HEK293 (cell line): ENCODE results near the gene CNP.
A peak's percentile ranks its signal among the peaks of the same experiment; 100 is the strongest.

Experiments
- CTCF ChIA-PET: fragments of 350-600 bp; formaldehyde crosslinking; extraction: SDS; loops from one replicate; lab custom pipeline; 2021; ENCODE audit warnings: antibody characterized with exemption; lab: Yijun Ruan, JAX
- POLR2A ChIA-PET: fragments of 300-600 bp; formaldehyde crosslinking; extraction: SDS; loops from one replicate; lab custom pipeline; 2020; ENCODE audit warnings: antibody characterized with exemption, inconsistent platforms; lab: Yijun Ruan, JAX
- H3K27ac ChIP-seq: fragments of 200-500 bp; sonication (Bioruptor generic); 2 replicates; pipeline ENCODE4 v1.5.1; 2014; ENCODE audit warnings: low read depth, low read length, control low read depth, inconsistent platforms; ENCODE audit errors: extremely low read depth
- H3K36me3 ChIP-seq, 2 experiments: fragments of 200-500 bp in 1 of 2; sonication (Bioruptor generic) in 1 of 2; 1 replicate in 1 of 2; 2 replicates in 1 of 2; pipeline ENCODE4 v1.5.1; 2014 to 2017; ENCODE audit warnings: inconsistent platforms in 2 of 2, low read length in 2 of 2; ENCODE audit not compliant: control insufficient read depth in 2 of 2, insufficient read depth in 1 of 2
- H3K4me1 ChIP-seq: fragments of 200-500 bp; sonication (Bioruptor generic); 2 replicates; pipeline ENCODE4 v1.5.1; 2014; ENCODE audit warnings: mild to moderate bottlenecking, low read length, inconsistent platforms; ENCODE audit not compliant: control insufficient read depth, insufficient read depth
- H3K4me3 ChIP-seq: 2 replicates; pipeline ENCODE4 v1.5.1; 2011; ENCODE audit warnings: low read depth, mild to moderate bottlenecking, control low read depth, low read length, moderate library complexity
- H3K9me3 ChIP-seq: fragments of 200-500 bp; sonication (Bioruptor generic); 2 replicates; pipeline ENCODE4 v1.5.1; 2014; ENCODE audit warnings: low read depth, low read length, inconsistent platforms; ENCODE audit not compliant: control insufficient read depth, insufficient read depth
- HOXA7 ChIP-seq: sonication (generic); formaldehyde crosslinking; IDR thresholded peaks from 2 replicates; pipeline ENCODE4 v1.8.1; 2022; ENCODE audit warnings: missing genetic modification reagents, borderline replicate concordance
- MEIS1 ChIP-seq: sonication (generic); formaldehyde crosslinking; IDR thresholded peaks from 2 replicates; pipeline ENCODE4 v1.8.1; 2022; ENCODE audit warnings: missing genetic modification reagents, mild to moderate bottlenecking, borderline replicate concordance
- MYNN ChIP-seq: fragments of 450-650 bp; formaldehyde crosslinking; IDR thresholded peaks from 2 replicates; pipeline ENCODE4 v1.5.1; 2016; ENCODE audit warnings: missing biosample characterization, missing genetic modification characterization, borderline replicate concordance
- SALL2 ChIP-seq: fragments of 450-650 bp; formaldehyde crosslinking; IDR thresholded peaks from 2 replicates; pipeline ENCODE4 v1.5.0; 2017; ENCODE audit warnings: missing biosample characterization, mild to moderate bottlenecking, missing genetic modification characterization, borderline replicate concordance
- ZBTB1 ChIP-seq: fragments of 450-650 bp; formaldehyde crosslinking; IDR thresholded peaks from 2 replicates; pipeline ENCODE4 v1.5.1; 2016; ENCODE audit warnings: missing biosample characterization, missing genetic modification characterization
- ZEB2 ChIP-seq: fragments of 450-650 bp; formaldehyde crosslinking; IDR thresholded peaks from 2 replicates; pipeline ENCODE4 v1.5.1; 2016; ENCODE audit warnings: missing biosample characterization, missing genetic modification characterization
- ZFHX2 ChIP-seq: fragments of 450-650 bp; formaldehyde crosslinking; conservative IDR thresholded peaks from 2 replicates; pipeline ENCODE4 v1.5.1; 2016; ENCODE audit warnings: missing biosample characterization, missing genetic modification characterization
- ZNF112 ChIP-seq: fragments of 450-650 bp; formaldehyde crosslinking; IDR thresholded peaks from 2 replicates; pipeline ENCODE4 v1.5.0; 2017; ENCODE audit warnings: missing biosample characterization, missing genetic modification characterization
- ZNF155 ChIP-seq: fragments of 450-650 bp; formaldehyde crosslinking; IDR thresholded peaks from 2 replicates; pipeline ENCODE4 v1.5.1; 2016; ENCODE audit warnings: missing biosample characterization, missing genetic modification characterization
- ZNF2 ChIP-seq: fragments of 450-650 bp; formaldehyde crosslinking; IDR thresholded peaks from 2 replicates; pipeline ENCODE4 v1.5.1; 2016; ENCODE audit warnings: missing biosample characterization, missing genetic modification characterization
- ZNF202 ChIP-seq: fragments of 450-650 bp; formaldehyde crosslinking; IDR thresholded peaks from 2 replicates; pipeline ENCODE4 v1.5.1; 2016; ENCODE audit warnings: missing biosample characterization, missing genetic modification characterization, borderline replicate concordance
- ZNF248 ChIP-seq: fragments of 450-650 bp; formaldehyde crosslinking; IDR thresholded peaks from 2 replicates; pipeline ENCODE4 v1.5.1; 2017; ENCODE audit warnings: missing biosample characterization, missing genetic modification characterization
- ZNF404 ChIP-seq: fragments of 450-650 bp; formaldehyde crosslinking; IDR thresholded peaks from 2 replicates; pipeline ENCODE4 v1.5.1; 2017; ENCODE audit warnings: missing biosample characterization, missing genetic modification characterization
- ZNF501 ChIP-seq: fragments of 450-650 bp; formaldehyde crosslinking; IDR thresholded peaks from 2 replicates; pipeline ENCODE4 v1.5.1; 2016; ENCODE audit warnings: missing biosample characterization, missing genetic modification characterization
- ZNF555 ChIP-seq: fragments of 450-650 bp; formaldehyde crosslinking; conservative IDR thresholded peaks from 2 replicates; pipeline ENCODE4 v1.5.1; 2017; ENCODE audit warnings: missing biosample characterization, mild to moderate bottlenecking, missing genetic modification characterization, inconsistent platforms
- ZNF560 ChIP-seq: fragments of 450-650 bp; formaldehyde crosslinking; IDR thresholded peaks from 2 replicates; pipeline ENCODE4 v1.5.1; 2017; ENCODE audit warnings: missing biosample characterization, missing genetic modification characterization, borderline replicate concordance
- ZNF626 ChIP-seq: fragments of 450-650 bp; sonication (Bioruptor Pico); formaldehyde crosslinking; IDR thresholded peaks from 2 replicates; pipeline ENCODE4 v1.5.1; 2018; ENCODE audit warnings: missing biosample characterization, missing genetic modification characterization, inconsistent platforms
- ZNF654 ChIP-seq: fragments of 450-650 bp; formaldehyde crosslinking; IDR thresholded peaks from 2 replicates; pipeline ENCODE4 v1.5.1; 2016; ENCODE audit warnings: low read depth, missing biosample characterization, missing genetic modification characterization
- ZNF776 ChIP-seq: fragments of 450-650 bp; formaldehyde crosslinking; IDR thresholded peaks from 2 replicates; pipeline ENCODE4 v1.5.0; 2017; ENCODE audit warnings: missing biosample characterization, missing genetic modification characterization, borderline replicate concordance
- ZSCAN16 ChIP-seq: fragments of 450-650 bp; formaldehyde crosslinking; IDR thresholded peaks from 2 replicates; pipeline ENCODE4 v1.5.1; 2016; ENCODE audit warnings: missing biosample characterization, missing genetic modification characterization
- TF ChIP-seq, protein P1 (sequence below): fragments of 450-650 bp; formaldehyde crosslinking; IDR thresholded peaks from 2 replicates; pipeline ENCODE4 v1.5.1; 2017; ENCODE audit warnings: missing biosample characterization, missing genetic modification characterization
- TF ChIP-seq, protein P2 (sequence below): fragments of 450-650 bp; formaldehyde crosslinking; IDR thresholded peaks from 2 replicates; pipeline ENCODE4 v1.5.1; 2016; ENCODE audit warnings: missing biosample characterization, missing genetic modification characterization, borderline replicate concordance
- TF ChIP-seq, protein P3 (sequence below): fragments of 450-650 bp; formaldehyde crosslinking; IDR thresholded peaks from 2 replicates; pipeline ENCODE4 v1.5.1; 2017; ENCODE audit warnings: missing biosample characterization, missing genetic modification characterization

CNP gene

DNA sequence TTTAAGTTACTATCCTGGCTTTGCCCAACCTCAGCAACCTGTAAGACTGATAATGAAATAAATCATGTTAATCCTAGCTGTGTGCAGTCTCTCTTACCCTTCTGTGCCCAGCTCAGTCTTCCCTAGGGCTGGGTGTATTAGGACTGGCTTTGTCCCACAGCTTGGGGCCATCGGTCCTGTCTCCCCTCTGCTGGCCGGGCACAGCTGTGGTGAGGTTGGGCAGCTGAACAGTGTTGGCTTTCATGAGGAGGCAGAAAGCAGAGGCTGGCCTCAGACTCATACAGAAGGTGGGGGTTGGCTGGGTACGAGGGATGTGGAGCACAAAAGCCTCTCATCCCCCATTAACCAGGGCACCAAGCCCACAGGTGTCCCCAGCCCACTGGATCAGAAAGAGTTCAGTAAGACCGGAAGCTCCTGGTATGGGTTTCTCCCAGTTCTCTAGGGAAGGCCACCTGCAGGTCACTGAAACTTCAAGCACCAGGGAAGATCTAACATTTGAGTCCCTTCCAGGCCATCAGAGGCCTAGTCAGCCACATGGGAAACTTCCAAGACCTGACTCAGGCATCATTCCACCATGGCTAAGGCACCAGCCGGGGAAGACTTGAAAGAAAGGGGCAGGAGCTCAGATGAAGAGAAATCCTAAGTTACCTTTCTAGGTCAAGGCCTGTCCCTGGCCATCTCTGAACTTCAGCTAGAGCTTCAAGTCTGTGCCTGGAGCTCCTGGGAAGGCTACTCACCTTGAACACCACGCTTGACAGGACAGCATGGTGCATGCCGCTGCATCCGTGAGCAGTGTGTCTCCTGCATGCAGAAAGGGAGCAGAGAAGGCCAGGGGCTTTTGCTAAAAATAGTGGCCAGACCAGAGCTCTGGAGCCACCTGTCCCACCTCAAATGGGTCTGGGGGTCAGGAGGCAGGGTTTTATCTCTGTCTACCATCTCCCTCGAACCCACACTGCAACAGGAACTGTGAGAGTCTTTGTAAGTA, 8.8 kb downstream of the CNP start:
- Histone ChIP-seq H3K9me3 (no peaks in the 10 kb centered on the region), H3K36me3 (peaks cover 52 to 92% of the 10 kb centered on the region in 2 experiments), H3K4me3 (no peak overlapping the region), H3K4me1 (no peaks in the 10 kb centered on the region), H3K27ac (peak overlapping the region; percentile 12; the same call in 1 of the 2 replicates)
- TF ChIP-seq ZNF404 = no peak
- TF ChIP-seq, protein P1, sequence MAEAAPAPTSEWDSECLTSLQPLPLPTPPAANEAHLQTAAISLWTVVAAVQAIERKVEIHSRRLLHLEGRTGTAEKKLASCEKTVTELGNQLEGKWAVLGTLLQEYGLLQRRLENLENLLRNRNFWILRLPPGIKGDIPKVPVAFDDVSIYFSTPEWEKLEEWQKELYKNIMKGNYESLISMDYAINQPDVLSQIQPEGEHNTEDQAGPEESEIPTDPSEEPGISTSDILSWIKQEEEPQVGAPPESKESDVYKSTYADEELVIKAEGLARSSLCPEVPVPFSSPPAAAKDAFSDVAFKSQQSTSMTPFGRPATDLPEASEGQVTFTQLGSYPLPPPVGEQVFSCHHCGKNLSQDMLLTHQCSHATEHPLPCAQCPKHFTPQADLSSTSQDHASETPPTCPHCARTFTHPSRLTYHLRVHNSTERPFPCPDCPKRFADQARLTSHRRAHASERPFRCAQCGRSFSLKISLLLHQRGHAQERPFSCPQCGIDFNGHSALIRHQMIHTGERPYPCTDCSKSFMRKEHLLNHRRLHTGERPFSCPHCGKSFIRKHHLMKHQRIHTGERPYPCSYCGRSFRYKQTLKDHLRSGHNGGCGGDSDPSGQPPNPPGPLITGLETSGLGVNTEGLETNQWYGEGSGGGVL (tag by site-specific recombination) = no peak
- TF ChIP-seq, protein P2, sequence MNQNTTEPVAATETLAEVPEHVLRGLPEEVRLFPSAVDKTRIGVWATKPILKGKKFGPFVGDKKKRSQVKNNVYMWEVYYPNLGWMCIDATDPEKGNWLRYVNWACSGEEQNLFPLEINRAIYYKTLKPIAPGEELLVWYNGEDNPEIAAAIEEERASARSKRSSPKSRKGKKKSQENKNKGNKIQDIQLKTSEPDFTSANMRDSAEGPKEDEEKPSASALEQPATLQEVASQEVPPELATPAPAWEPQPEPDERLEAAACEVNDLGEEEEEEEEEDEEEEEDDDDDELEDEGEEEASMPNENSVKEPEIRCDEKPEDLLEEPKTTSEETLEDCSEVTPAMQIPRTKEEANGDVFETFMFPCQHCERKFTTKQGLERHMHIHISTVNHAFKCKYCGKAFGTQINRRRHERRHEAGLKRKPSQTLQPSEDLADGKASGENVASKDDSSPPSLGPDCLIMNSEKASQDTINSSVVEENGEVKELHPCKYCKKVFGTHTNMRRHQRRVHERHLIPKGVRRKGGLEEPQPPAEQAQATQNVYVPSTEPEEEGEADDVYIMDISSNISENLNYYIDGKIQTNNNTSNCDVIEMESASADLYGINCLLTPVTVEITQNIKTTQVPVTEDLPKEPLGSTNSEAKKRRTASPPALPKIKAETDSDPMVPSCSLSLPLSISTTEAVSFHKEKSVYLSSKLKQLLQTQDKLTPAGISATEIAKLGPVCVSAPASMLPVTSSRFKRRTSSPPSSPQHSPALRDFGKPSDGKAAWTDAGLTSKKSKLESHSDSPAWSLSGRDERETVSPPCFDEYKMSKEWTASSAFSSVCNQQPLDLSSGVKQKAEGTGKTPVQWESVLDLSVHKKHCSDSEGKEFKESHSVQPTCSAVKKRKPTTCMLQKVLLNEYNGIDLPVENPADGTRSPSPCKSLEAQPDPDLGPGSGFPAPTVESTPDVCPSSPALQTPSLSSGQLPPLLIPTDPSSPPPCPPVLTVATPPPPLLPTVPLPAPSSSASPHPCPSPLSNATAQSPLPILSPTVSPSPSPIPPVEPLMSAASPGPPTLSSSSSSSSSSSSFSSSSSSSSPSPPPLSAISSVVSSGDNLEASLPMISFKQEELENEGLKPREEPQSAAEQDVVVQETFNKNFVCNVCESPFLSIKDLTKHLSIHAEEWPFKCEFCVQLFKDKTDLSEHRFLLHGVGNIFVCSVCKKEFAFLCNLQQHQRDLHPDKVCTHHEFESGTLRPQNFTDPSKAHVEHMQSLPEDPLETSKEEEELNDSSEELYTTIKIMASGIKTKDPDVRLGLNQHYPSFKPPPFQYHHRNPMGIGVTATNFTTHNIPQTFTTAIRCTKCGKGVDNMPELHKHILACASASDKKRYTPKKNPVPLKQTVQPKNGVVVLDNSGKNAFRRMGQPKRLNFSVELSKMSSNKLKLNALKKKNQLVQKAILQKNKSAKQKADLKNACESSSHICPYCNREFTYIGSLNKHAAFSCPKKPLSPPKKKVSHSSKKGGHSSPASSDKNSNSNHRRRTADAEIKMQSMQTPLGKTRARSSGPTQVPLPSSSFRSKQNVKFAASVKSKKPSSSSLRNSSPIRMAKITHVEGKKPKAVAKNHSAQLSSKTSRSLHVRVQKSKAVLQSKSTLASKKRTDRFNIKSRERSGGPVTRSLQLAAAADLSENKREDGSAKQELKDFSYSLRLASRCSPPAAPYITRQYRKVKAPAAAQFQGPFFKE (tag by site-specific recombination) = no peak
- TF ChIP-seq ZNF560 = no peak
- no peak for TF ChIP-seq ZNF626 (tag by site-specific recombination)
- POLR2A ChIA-PET = interaction anchor here (0.5 to 1.2 kb wide), 3 partner anchors 10 to 81 kb away, joined by 3 to 5 read pairs (median 4); partner anchors contain the start of gene DNAJC7
- CTCF ChIA-PET = interaction anchor here (0.6 to 4.6 kb wide), 4 partner anchors 9 to 45 kb away, joined by 3 to 24 read pairs (median 3); partner anchors contain the start of gene ODAD4

DNA sequence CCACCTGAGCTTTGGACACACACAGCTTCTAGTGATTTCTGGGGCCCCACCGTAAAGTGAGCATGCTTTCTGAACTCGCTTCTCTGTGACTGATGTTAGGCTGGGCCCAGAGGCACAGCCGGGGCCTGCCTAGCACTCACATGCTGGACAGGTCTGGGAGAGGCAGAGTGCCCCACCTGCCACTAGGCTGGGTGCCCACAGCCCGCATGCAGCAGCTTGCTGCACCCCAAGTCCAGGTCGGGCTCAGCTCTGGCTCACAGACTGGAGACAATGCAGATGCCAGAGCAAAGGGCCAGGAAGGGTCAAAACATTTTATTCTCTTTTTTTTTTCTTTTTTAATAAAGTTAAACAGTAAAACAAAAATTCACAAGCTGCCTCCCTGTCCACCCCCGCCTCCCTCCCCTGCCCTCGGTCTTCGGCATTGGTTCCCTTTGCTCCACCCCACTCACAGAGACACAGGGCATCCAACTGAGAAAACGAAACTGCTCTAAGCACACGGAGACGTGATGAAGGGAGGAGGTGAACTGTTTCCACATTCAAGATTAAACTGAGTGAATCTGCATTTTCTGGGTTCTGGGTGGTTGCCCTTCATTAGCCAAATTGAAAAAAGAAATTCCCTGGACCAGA, 9.7 kb downstream of the CNP start:
- no peak for TF ChIP-seq ZSCAN16 (tag by site-specific recombination)
- no peak for TF ChIP-seq ZBTB1 (tag by site-specific recombination)
- no peak for TF ChIP-seq ZFHX2 (tag by site-specific recombination)
- TF ChIP-seq HOXA7 = no peak
- TF ChIP-seq ZNF501 (tag by site-specific recombination) = no peak
- TF ChIP-seq ZNF776 = no peak
- no peak for TF ChIP-seq ZNF555 (tag by site-specific recombination)
- TF ChIP-seq ZNF112 (tag by site-specific recombination) = no peak
- TF ChIP-seq ZNF155 = no peak
- TF ChIP-seq ZEB2 (tag by site-specific recombination) = no peak
- TF ChIP-seq ZNF654 = no peak
- no peak for TF ChIP-seq SALL2 (tag by site-specific recombination)
- TF ChIP-seq MYNN (tag by site-specific recombination) = no peak
- TF ChIP-seq MEIS1 = no peak
- no peak for TF ChIP-seq ZNF2
- no peak for TF ChIP-seq ZNF626 (tag by site-specific recombination)
- TF ChIP-seq, protein P3, sequence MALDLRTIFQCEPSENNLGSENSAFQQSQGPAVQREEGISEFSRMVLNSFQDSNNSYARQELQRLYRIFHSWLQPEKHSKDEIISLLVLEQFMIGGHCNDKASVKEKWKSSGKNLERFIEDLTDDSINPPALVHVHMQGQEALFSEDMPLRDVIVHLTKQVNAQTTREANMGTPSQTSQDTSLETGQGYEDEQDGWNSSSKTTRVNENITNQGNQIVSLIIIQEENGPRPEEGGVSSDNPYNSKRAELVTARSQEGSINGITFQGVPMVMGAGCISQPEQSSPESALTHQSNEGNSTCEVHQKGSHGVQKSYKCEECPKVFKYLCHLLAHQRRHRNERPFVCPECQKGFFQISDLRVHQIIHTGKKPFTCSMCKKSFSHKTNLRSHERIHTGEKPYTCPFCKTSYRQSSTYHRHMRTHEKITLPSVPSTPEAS = no peak
- no peak for TF ChIP-seq ZNF248 (tag by site-specific recombination)
- TF ChIP-seq ZNF202 = no peak
- ChIA-PET POLR2A (interaction anchor here (0.5 kb wide), 1 partner anchor 385 kb away, joined by 5 read pairs; no protein-coding TSS in a partner anchor), CTCF (interaction anchor here (4.6 kb wide), 1 partner anchor 14 kb away, joined by 24 read pairs; no protein-coding TSS in a partner anchor)
- no peaks in the 10 kb centered on the region for H3K9me3 ChIP-seq
- no peak overlapping the region for H3K4me3 ChIP-seq
- H3K36me3 ChIP-seq = peaks cover 55 to 92% of the 10 kb centered on the region in 2 experiments
- no peaks in the 10 kb centered on the region for H3K4me1 ChIP-seq
- H3K27ac ChIP-seq = no peak overlapping the region; the same call in 1 of the 2 replicates
